SH-SY5Y (cell line): ENCODE measurements around the gene OR6S1.

Experiments used
- GATA2 ChIP-seq: IDR thresholded peaks from 2 replicates; pipeline ENCODE4 v1.6.1; 2011; ENCODE audit warnings: mild to moderate bottlenecking, low read depth, low read length
- GATA3 ChIP-seq: IDR thresholded peaks from 2 replicates; pipeline ENCODE4 v1.6.1; 2011; ENCODE audit warnings: low read depth, mild to moderate bottlenecking, low read length, moderate library complexity

DNA sequence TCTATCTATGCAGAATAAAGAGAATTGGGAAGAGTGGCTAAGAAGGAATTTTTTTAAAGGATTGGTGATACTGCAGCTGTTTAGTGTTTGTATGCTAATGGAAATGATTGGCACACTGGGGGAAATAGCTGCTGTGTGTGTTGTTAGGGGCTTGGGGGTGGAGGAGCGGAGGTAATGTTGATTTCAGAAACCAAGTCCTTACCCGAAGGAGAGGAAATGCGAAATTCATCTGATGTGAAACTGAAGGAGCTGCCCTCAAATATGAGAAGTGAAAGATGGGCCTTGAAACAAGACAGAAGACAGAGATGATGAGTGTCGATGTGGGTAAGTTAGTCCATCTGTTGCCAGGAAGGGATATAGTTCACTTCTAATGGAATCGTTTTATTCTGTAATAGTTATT, 29.1 kb downstream of the OR6S1 start:
- no peak for TF ChIP-seq GATA2
- no peak for TF ChIP-seq GATA3
